HepG2 (cell line): ENCODE measurements around the gene POLRMT. TPM values are rescaled to one million over a fixed set of nuclear protein-coding genes. Genes with fewer than 3 reads are reported as not detected.
A peak's percentile ranks its signal among the peaks of the same experiment; 100 is the strongest.

Source experiments
- ATAD3A ChIP-seq: sonication (generic); formaldehyde crosslinking; IDR thresholded peaks from 2 replicates; pipeline ENCODE4 v1.4.0; 2020; ENCODE audit warnings: missing genetic modification reagents
- ATF2 ChIP-seq: sonication (generic); formaldehyde crosslinking; IDR thresholded peaks from 2 replicates; pipeline ENCODE4 v1.4.0; 2020; ENCODE audit warnings: missing genetic modification reagents
- DNMT1 ChIP-seq: sonication (generic); formaldehyde crosslinking; IDR thresholded peaks from 2 replicates; pipeline ENCODE4 v1.5.1; 2020; ENCODE audit warnings: mild to moderate bottlenecking, missing genetic modification reagents
- GATA4 ChIP-seq: sonication (generic); IDR thresholded peaks from 2 replicates; pipeline ENCODE4 v1.6.1; 2016; ENCODE audit warnings: antibody characterized with exemption, low read depth, borderline replicate concordance
- MXD1 ChIP-seq: sonication (generic); formaldehyde crosslinking; IDR thresholded peaks from 2 replicates; pipeline ENCODE4 v1.4.0; 2020; ENCODE audit warnings: mild to moderate bottlenecking, missing genetic modification reagents
- NCOA2 ChIP-seq: sonication (generic); formaldehyde crosslinking; IDR thresholded peaks from 2 replicates; pipeline ENCODE4 v1.8.0; 2022; ENCODE audit warnings: inconsistent platforms
- PCBP1 ChIP-seq: fragments of 200-400 bp; formaldehyde crosslinking; IDR thresholded peaks from 2 replicates; pipeline ENCODE4 v1.6.1; 2017; ENCODE audit warnings: mild to moderate bottlenecking, low read depth, low read length, borderline replicate concordance
- SP1 ChIP-seq, 2 experiments: fragments of 450-650 bp in 1 of 2; sonication (generic) in 1 of 2; formaldehyde crosslinking in 1 of 2; IDR thresholded peaks; 2 replicates each; pipeline versions ENCODE4 v1.4.0 to v1.6.1; 2016 to 2020; ENCODE audit warnings: missing genetic modification reagents in 1 of 2
- ZBTB7B ChIP-seq: sonication (generic); formaldehyde crosslinking; IDR thresholded peaks from 2 replicates; pipeline ENCODE4 v1.4.0; 2020; ENCODE audit warnings: missing genetic modification reagents
- ZC3H4 ChIP-seq: sonication (generic); formaldehyde crosslinking; IDR thresholded peaks from 2 replicates; pipeline ENCODE4 v1.4.0; 2020; ENCODE audit warnings: missing genetic modification reagents, borderline replicate concordance
- ZNF205 ChIP-seq: IDR thresholded peaks from 2 replicates; pipeline ENCODE4 v1.6.1; 2018; ENCODE audit warnings: missing biosample characterization, missing genetic modification reagents
- ZNF235 ChIP-seq: sonication (generic); formaldehyde crosslinking; IDR thresholded peaks from 2 replicates; pipeline ENCODE4 v1.8.1; 2023; ENCODE audit warnings: mild to moderate bottlenecking, missing genetic modification reagents, borderline replicate concordance
- ZNF251 ChIP-seq: sonication (generic); formaldehyde crosslinking; IDR thresholded peaks from 2 replicates; pipeline ENCODE4 v1.9.0; 2021; ENCODE audit warnings: mild to moderate bottlenecking, missing genetic modification reagents
- ZNF281 ChIP-seq: sonication (generic); formaldehyde crosslinking; IDR thresholded peaks from 2 replicates; pipeline ENCODE4 v1.4.0; 2020; ENCODE audit warnings: missing genetic modification reagents, borderline replicate concordance
- ZNF512B ChIP-seq: sonication (generic); formaldehyde crosslinking; IDR thresholded peaks from 2 replicates; pipeline ENCODE4 v1.5.1; 2020; ENCODE audit warnings: missing genetic modification reagents, mild to moderate bottlenecking, borderline replicate concordance
- ZSCAN21 ChIP-seq: sonication (generic); formaldehyde crosslinking; IDR thresholded peaks from 2 replicates; pipeline ENCODE4 v1.8.0; 2022; ENCODE audit warnings: mild to moderate bottlenecking, missing genetic modification reagents, moderate library complexity, borderline replicate concordance
- polyA plus RNA-seq, 8 experiments: library from polyadenylated mRNA; depleted of rRNA in 3 of 8; stranded (reverse) in 7 of 8; unstranded in 1 of 8; fragments of >200 nt; fragmentation: Illumina TruSeq in 4 of 8; extraction: Trizol in 4 of 8; gene quantifications; 2 replicates each; pipeline versions ENCODE4 v1.2.1 to v1.2.3, GENCODE V29; 2011 to 2016; ENCODE audit warnings: low read depth in 4 of 8, missing spikeins in 1 of 8, mixed read lengths in 1 of 8; ENCODE audit not compliant: insufficient read depth in 1 of 8
- total RNA-seq, 5 experiments: library from RNA; depleted of rRNA; stranded (reverse); fragments of >200 nt; fragmentation: Illumina TruSeq; extraction: Trizol; gene quantifications; 2 replicates each; pipeline ENCODE4 v1.2.3, GENCODE V29; 2016; ENCODE audit warnings: low read depth in 1 of 5

POLRMT gene
- total and polyA plus RNA-seq, 2 of the 13 experiments (the other 11 are each of a cell fraction or from before 2014, with no cell fraction given), result 78.0 to 101 TPM

- peak; percentile 46; the same call in 1 of the 2 replicates for TF ChIP-seq ZNF512B (CRISPR knock-in tag)
- TF ChIP-seq ZNF281 (CRISPR knock-in tag), result peak; percentile 30; the same call in 1 of the 2 replicates
- peak; percentile 62; the same call in 1 of the 2 replicates for TF ChIP-seq ZBTB7B
- TF ChIP-seq SP1 (IDR thresholded peaks at IDR 0.05), result no peak
- TF ChIP-seq SP1 (CRISPR knock-in tag; IDR thresholded peaks at IDR 0.05), result peak; percentile 56; the same call in 1 of the 2 replicates
- no peak for TF ChIP-seq ZNF205 (CRISPR knock-in tag)
- no peak for TF ChIP-seq ATAD3A (CRISPR knock-in tag)
- no peak for TF ChIP-seq MXD1
- TF ChIP-seq ZSCAN21 (CRISPR knock-in tag), result no peak
- TF ChIP-seq NCOA2 (CRISPR knock-in tag), result peak; percentile 21; the same call in 1 of the 2 replicates
- TF ChIP-seq PCBP1, result 0 out of 2 replicates have a peak, but pooled peaks have one; percentile 8
- peak; percentile 39; the same call in 1 of the 2 replicates for TF ChIP-seq ATF2 (CRISPR knock-in tag)
- TF ChIP-seq GATA4, result no peak
- 0 out of 2 replicates have a peak, but pooled peaks have one; percentile 16 for TF ChIP-seq DNMT1 (CRISPR knock-in tag)
- TF ChIP-seq ZNF235 (CRISPR knock-in tag), result no peak
- no peak for TF ChIP-seq ZNF251 (CRISPR knock-in tag)
- peak; percentile 47; the same call in 1 of the 2 replicates for TF ChIP-seq ZC3H4 (CRISPR knock-in tag)
Observed at GRCh38 chr19:584240-585001, 48.9 kb downstream of the POLRMT start (continued).
